Activated T-cell treated with anti-CD3 and anti-CD28 coated beads, Interleukin-2, amount 50 U/mL, for 4 hours (primary cell): Measurements from ENCODE around the gene WDFY2. TPM values are rescaled to one million over a fixed set of nuclear protein-coding genes. Genes with fewer than 3 reads are reported as not detected.

Experiments
- ATAC-seq, 2 donors: fragments of 200-7000 bp; cut with Tn5 transposase; one replicate each; pipeline ENCODE4 v1.10.0; 2021
- DNase-seq: peaks from one replicate; pipeline ENCODE4 v3.0.0-alpha.2; 2020
- H3K27me3 Mint-ChIP-seq: one replicate; pipeline ENCODE4 v1.8.0; 2021; ENCODE audit warnings: low read depth, mixed read lengths
- H3K36me3 Mint-ChIP-seq: one replicate; pipeline ENCODE4 v1.8.0; 2022; ENCODE audit warnings: mixed read lengths; ENCODE audit not compliant: insufficient read depth
- H3K4me1 Mint-ChIP-seq: one replicate; pipeline ENCODE4 v1.8.0; 2021; ENCODE audit warnings: low read depth, mixed read lengths
- H3K4me3 Mint-ChIP-seq: one replicate; pipeline ENCODE4 v1.8.0; 2021; ENCODE audit warnings: mild to moderate bottlenecking, moderate library complexity, mixed read lengths
- H3K9me3 Mint-ChIP-seq: one replicate; pipeline ENCODE4 v1.8.0; 2021; ENCODE audit warnings: mixed read lengths
- total RNA-seq, 3 donors: library from RNA; stranded (reverse); gene quantifications; one replicate each; pipeline ENCODE4 v1.2.1, GENCODE V29; 2021

Gene WDFY2
- total RNA-seq, 3 donors from 2014 or later = 4.9 to 6.7 (median 6.3) TPM

GRCh38 chr13:51624695-51625345 lies 40.6 kb downstream of the WDFY2 start:
- Mint-ChIP-seq H3K9me3 (no peaks in the 10 kb centered on the region), H3K27me3 (no peaks in the 10 kb centered on the region), H3K36me3 (no peaks in the 10 kb centered on the region), H3K4me3 (no peak overlapping the region), H3K4me1 (peaks cover 42% of the 10 kb centered on the region)
- ATAC-seq (no peak), DNase-seq (no peak)

GRCh38 chr13:51625555-51626345 lies 41.5 kb downstream of the WDFY2 start:
- Mint-ChIP-seq H3K27me3 (no peaks in the 10 kb centered on the region), H3K4me3 (no peak overlapping the region), H3K36me3 (no peaks in the 10 kb centered on the region), H3K4me1 (peaks cover 47% of the 10 kb centered on the region), H3K9me3 (no peaks in the 10 kb centered on the region)
- DNase-seq = no peak
- no peak for ATAC-seq

- H3K4me3 Mint-ChIP-seq = no peak overlapping the region
These were observed 42.5 kb downstream of the WDFY2 start for GRCh38 chr13:51626749-51627148.

GRCh38 chr13:51628059-51628852 lies 44.0 kb downstream of the WDFY2 start:
- Mint-ChIP-seq H3K9me3 (no peaks in the 10 kb centered on the region), H3K27me3 (no peaks in the 10 kb centered on the region), H3K4me1 (peaks cover 47% of the 10 kb centered on the region), H3K4me3 (no peak overlapping the region), H3K36me3 (peaks cover 2% of the 10 kb centered on the region)
- DNase-seq (no peak), ATAC-seq (no peak)

More at GRCh38 chr13:51626749-51627148, 42.5 kb downstream of the WDFY2 start:
- ATAC-seq = no peak
- DNase-seq = no peak
- Mint-ChIP-seq H3K9me3 (no peaks in the 10 kb centered on the region), H3K36me3 (no peaks in the 10 kb centered on the region), H3K4me1 (peaks cover 45% of the 10 kb centered on the region), H3K27me3 (no peaks in the 10 kb centered on the region)

GRCh38 chr13:51629491-51630287 lies 45.4 kb downstream of the WDFY2 start:
- DNase-seq (no peak), ATAC-seq (no peak)
- Mint-ChIP-seq H3K9me3 (no peaks in the 10 kb centered on the region), H3K4me3 (no peak overlapping the region), H3K27me3 (no peaks in the 10 kb centered on the region), H3K36me3 (peaks cover 2% of the 10 kb centered on the region), H3K4me1 (peaks cover 43% of the 10 kb centered on the region)

- peaks cover 2% of the 10 kb centered on the region for H3K36me3 Mint-ChIP-seq
- no peaks in the 10 kb centered on the region for H3K9me3 Mint-ChIP-seq
- H3K27me3 Mint-ChIP-seq = no peaks in the 10 kb centered on the region
- H3K4me1 Mint-ChIP-seq = peaks cover 45% of the 10 kb centered on the region
- ATAC-seq (no peak), DNase-seq (no peak)
- no peak overlapping the region for H3K4me3 Mint-ChIP-seq
These were observed 46.0 kb downstream of the WDFY2 start for GRCh38 chr13:51630288-51630615.

- H3K4me3 Mint-ChIP-seq = no peak overlapping the region
- ATAC-seq = no peak
- peaks cover 5% of the 10 kb centered on the region for H3K36me3 Mint-ChIP-seq
- H3K27me3 Mint-ChIP-seq = no peaks in the 10 kb centered on the region
- H3K9me3 Mint-ChIP-seq = no peaks in the 10 kb centered on the region
- H3K4me1 Mint-ChIP-seq = peaks cover 53% of the 10 kb centered on the region
- no peak for DNase-seq
These were observed 48.5 kb downstream of the WDFY2 start for GRCh38 chr13:51632591-51633362.

- H3K9me3 Mint-ChIP-seq = no peaks in the 10 kb centered on the region
- peak overlapping the region; percentile 40 for H3K4me3 Mint-ChIP-seq
- DNase-seq (no peak), ATAC-seq (peak; percentile 18 to 27)
- H3K27me3 Mint-ChIP-seq = no peaks in the 10 kb centered on the region
- peaks cover 5% of the 10 kb centered on the region for H3K36me3 Mint-ChIP-seq
- peaks cover 48% of the 10 kb centered on the region for H3K4me1 Mint-ChIP-seq
These were observed 51.0 kb downstream of the WDFY2 start for GRCh38 chr13:51635137-51635878.

- H3K4me3 Mint-ChIP-seq = no peak overlapping the region
- no peak for ATAC-seq
- DNase-seq = no peak
- H3K36me3 Mint-ChIP-seq = peaks cover 5% of the 10 kb centered on the region
- H3K4me1 Mint-ChIP-seq = peaks cover 46% of the 10 kb centered on the region
- H3K27me3 Mint-ChIP-seq = no peaks in the 10 kb centered on the region
- no peaks in the 10 kb centered on the region for H3K9me3 Mint-ChIP-seq
These were observed 52.2 kb downstream of the WDFY2 start for GRCh38 chr13:51636349-51636890.

- Mint-ChIP-seq H3K4me1 (peaks cover 40% of the 10 kb centered on the region), H3K4me3 (no peak overlapping the region), H3K27me3 (no peaks in the 10 kb centered on the region), H3K9me3 (no peaks in the 10 kb centered on the region), H3K36me3 (peaks cover 3% of the 10 kb centered on the region)
- ATAC-seq (no peak), DNase-seq (no peak)
These were observed 53.6 kb downstream of the WDFY2 start for GRCh38 chr13:51637852-51638215.

- H3K9me3 Mint-ChIP-seq = no peaks in the 10 kb centered on the region
- peaks cover 40% of the 10 kb centered on the region for H3K4me1 Mint-ChIP-seq
- no peak for ATAC-seq
- H3K4me3 Mint-ChIP-seq = no peak overlapping the region
- peaks cover 3% of the 10 kb centered on the region for H3K36me3 Mint-ChIP-seq
- no peak for DNase-seq
- no peaks in the 10 kb centered on the region for H3K27me3 Mint-ChIP-seq
These were observed 54.1 kb downstream of the WDFY2 start for GRCh38 chr13:51638216-51638871.

- peaks cover 45% of the 10 kb centered on the region for H3K4me1 Mint-ChIP-seq
- no peak for ATAC-seq
- H3K27me3 Mint-ChIP-seq = no peaks in the 10 kb centered on the region
- H3K4me3 Mint-ChIP-seq = no peak overlapping the region
- DNase-seq = no peak
- no peaks in the 10 kb centered on the region for H3K9me3 Mint-ChIP-seq
- H3K36me3 Mint-ChIP-seq = peaks cover 3% of the 10 kb centered on the region
These were observed 54.9 kb downstream of the WDFY2 start for GRCh38 chr13:51639171-51639570.
